ENCODE results near the gene FRK.

The FRK gene

DNA sequence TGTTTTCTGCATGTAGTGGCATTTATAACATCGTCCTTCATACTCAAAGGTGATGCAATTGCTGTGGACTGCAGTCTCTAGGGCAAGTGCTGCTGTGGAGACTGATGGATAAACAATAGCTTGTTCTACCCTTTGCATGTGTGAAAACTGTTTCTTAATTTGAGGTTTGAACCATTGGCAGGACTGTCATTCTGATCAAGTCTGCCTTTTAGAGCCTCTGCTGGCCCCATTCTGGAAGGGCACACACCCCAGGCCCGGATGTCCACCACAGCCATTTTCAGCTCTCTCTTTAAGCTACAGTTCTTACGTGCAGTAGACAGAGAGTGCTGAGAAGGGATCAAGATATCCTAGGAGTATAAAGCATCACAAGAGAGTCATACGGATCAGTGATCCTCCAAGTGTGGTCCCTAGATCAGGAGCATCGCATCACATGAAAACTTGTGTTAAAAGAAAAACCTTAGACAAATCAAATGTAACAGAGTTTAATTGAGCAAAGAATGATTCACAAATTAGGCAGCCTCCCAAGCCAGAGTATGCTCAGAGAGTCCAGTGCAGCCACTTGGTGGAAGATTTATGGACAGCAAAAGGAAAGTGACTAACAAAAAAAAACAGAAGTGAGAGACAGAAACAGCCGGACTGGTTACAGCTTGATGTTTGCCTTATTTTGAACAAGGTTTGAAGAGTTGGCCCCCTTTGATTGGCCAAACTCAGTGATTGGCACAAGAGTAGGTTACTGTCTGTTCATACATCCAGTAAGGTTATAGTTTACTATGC, 52.0 kb downstream of the FRK start (continued):
- TF ChIP-seq, protein P1, sequence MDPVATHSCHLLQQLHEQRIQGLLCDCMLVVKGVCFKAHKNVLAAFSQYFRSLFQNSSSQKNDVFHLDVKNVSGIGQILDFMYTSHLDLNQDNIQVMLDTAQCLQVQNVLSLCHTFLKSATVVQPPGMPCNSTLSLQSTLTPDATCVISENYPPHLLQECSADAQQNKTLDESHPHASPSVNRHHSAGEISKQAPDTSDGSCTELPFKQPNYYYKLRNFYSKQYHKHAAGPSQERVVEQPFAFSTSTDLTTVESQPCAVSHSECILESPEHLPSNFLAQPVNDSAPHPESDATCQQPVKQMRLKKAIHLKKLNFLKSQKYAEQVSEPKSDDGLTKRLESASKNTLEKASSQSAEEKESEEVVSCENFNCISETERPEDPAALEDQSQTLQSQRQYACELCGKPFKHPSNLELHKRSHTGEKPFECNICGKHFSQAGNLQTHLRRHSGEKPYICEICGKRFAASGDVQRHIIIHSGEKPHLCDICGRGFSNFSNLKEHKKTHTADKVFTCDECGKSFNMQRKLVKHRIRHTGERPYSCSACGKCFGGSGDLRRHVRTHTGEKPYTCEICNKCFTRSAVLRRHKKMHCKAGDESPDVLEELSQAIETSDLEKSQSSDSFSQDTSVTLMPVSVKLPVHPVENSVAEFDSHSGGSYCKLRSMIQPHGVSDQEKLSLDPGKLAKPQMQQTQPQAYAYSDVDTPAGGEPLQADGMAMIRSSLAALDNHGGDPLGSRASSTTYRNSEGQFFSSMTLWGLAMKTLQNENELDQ (tag by site-specific recombination; IDR thresholded peaks at IDR 0.05; ENCODE audit: low read depth) = no peak
- TF ChIP-seq ZSCAN30 (tag by site-specific recombination; IDR thresholded peaks at IDR 0.05) = no peak
- no peak for TF ChIP-seq ZNF248 (tag by site-specific recombination; IDR thresholded peaks at IDR 0.05)
- TF ChIP-seq, protein P2, sequence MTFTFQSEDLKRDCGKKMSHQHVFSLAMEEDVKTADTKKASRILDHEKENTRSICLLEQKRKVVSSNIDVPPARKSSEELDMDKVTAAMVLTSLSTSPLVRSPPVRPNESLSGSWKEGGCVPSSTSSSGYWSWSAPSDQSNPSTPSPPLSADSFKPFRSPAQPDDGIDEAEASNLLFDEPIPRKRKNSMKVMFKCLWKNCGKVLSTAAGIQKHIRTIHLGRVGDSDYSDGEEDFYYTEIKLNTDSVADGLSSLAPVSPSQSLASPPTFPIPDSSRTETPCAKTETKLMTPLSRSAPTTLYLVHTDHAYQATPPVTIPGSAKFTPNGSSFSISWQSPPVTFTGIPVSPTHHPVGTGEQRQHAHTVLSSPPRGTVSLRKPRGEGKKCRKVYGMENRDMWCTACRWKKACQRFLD (tag by site-specific recombination; IDR thresholded peaks at IDR 0.05) = no peak

GRCh38 chr6:116004841-116005815, 55.6 kb downstream of the FRK start:
- ChIA-PET POLR2A (no interaction called here), CTCF (no interaction called here)
- TF ChIP-seq ZNF488 (tag by site-specific recombination; IDR thresholded peaks at IDR 0.05) (no peak), ZNF433 (tag by site-specific recombination; IDR thresholded peaks at IDR 0.05; ENCODE audit: low read depth) (no peak), ZNF174 (tag by site-specific recombination; IDR thresholded peaks at IDR 0.05) (no peak), SP3 (tag by site-specific recombination; IDR thresholded peaks at IDR 0.05) (no peak), ZNF10 (tag by site-specific recombination; IDR thresholded peaks at IDR 0.05) (no peak), ZNF398 (tag by site-specific recombination; IDR thresholded peaks at IDR 0.05) (no peak), REPIN1 (tag by site-specific recombination; IDR thresholded peaks at IDR 0.05; ENCODE audit: low read depth) (no peak)
- H3K27ac ChIP-seq (ENCODE audit: extremely low read depth, low read depth, low read length) = no peak overlapping the region
- H3K4me3 ChIP-seq (ENCODE audit: low read depth, low read length) = no peak overlapping the region
- H3K36me3 ChIP-seq (ENCODE audit: control insufficient read depth in 2 of 2, insufficient read depth in 1 of 2, low read length in 2 of 2) = peaks cover 0 to 3% of the 10 kb centered on the region in 2 experiments; a peak in 1 of 3 replicates
- 0 out of 2 replicates have a peak, but pooled peaks cover 2% of the 10 kb centered on the region for H3K4me1 ChIP-seq (ENCODE audit: control insufficient read depth, insufficient read depth, low read length)
- H3K9me3 ChIP-seq (ENCODE audit: control insufficient read depth, insufficient read depth, low read depth, low read length) = no peaks in the 10 kb centered on the region

GRCh38 chr6:116003668-116004067, 57.0 kb downstream of the FRK start:
- Histone ChIP-seq H3K27ac (ENCODE audit: extremely low read depth, low read depth, low read length) (no peak overlapping the region), H3K9me3 (ENCODE audit: control insufficient read depth, insufficient read depth, low read depth, low read length) (no peaks in the 10 kb centered on the region), H3K4me3 (ENCODE audit: low read depth, low read length) (no peak overlapping the region), H3K36me3 (ENCODE audit: control insufficient read depth in 2 of 2, insufficient read depth in 1 of 2, low read length in 2 of 2) (peaks cover 0 to 3% of the 10 kb centered on the region in 2 experiments; a peak in 1 of 3 replicates), H3K4me1 (ENCODE audit: control insufficient read depth, insufficient read depth, low read length) (no peaks in the 10 kb centered on the region)
- ChIA-PET CTCF (interaction anchor here (0.5 to 1.3 kb wide), 3 partner anchors 8 to 112 kb away, joined by 3 to 6 read pairs (median 5); no protein-coding TSS in a partner anchor), POLR2A (no interaction called here)
- TF ChIP-seq, protein P2 (tag by site-specific recombination; IDR thresholded peaks at IDR 0.05) = no peak
- TF ChIP-seq ZNF248 (tag by site-specific recombination; IDR thresholded peaks at IDR 0.05) (no peak), ZNF555 (tag by site-specific recombination; conservative IDR thresholded peaks at IDR 0.05) (no peak), ZNF416 (tag by site-specific recombination; IDR thresholded peaks at IDR 0.05) (no peak), ZNF473 (tag by site-specific recombination; IDR thresholded peaks at IDR 0.05) (no peak), ZNF169 (tag by site-specific recombination; IDR thresholded peaks at IDR 0.05) (no peak), ZFHX2 (tag by site-specific recombination; conservative IDR thresholded peaks at IDR 0.05) (no peak), OSR2 (tag by site-specific recombination; IDR thresholded peaks at IDR 0.05) (no peak), ZNF623 (tag by site-specific recombination; IDR thresholded peaks at IDR 0.05) (no peak)
- TF ChIP-seq, protein P3, sequence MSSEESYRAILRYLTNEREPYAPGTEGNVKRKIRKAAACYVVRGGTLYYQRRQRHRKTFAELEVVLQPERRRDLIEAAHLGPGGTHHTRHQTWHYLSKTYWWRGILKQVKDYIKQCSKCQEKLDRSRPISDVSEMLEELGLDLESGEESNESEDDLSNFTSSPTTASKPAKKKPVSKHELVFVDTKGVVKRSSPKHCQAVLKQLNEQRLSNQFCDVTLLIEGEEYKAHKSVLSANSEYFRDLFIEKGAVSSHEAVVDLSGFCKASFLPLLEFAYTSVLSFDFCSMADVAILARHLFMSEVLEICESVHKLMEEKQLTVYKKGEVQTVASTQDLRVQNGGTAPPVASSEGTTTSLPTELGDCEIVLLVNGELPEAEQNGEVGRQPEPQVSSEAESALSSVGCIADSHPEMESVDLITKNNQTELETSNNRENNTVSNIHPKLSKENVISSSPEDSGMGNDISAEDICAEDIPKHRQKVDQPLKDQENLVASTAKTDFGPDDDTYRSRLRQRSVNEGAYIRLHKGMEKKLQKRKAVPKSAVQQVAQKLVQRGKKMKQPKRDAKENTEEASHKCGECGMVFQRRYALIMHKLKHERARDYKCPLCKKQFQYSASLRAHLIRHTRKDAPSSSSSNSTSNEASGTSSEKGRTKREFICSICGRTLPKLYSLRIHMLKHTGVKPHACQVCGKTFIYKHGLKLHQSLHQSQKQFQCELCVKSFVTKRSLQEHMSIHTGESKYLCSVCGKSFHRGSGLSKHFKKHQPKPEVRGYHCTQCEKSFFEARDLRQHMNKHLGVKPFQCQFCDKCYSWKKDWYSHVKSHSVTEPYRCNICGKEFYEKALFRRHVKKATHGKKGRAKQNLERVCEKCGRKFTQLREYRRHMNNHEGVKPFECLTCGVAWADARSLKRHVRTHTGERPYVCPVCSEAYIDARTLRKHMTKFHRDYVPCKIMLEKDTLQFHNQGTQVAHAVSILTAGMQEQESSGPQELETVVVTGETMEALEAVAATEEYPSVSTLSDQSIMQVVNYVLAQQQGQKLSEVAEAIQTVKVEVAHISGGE (tag by site-specific recombination; conservative IDR thresholded peaks at IDR 0.05; ENCODE audit: low read depth) = no peak

Measured in HEK293 (cell line).